ENCODE measurements around the gene ARHGAP12.

DNA sequence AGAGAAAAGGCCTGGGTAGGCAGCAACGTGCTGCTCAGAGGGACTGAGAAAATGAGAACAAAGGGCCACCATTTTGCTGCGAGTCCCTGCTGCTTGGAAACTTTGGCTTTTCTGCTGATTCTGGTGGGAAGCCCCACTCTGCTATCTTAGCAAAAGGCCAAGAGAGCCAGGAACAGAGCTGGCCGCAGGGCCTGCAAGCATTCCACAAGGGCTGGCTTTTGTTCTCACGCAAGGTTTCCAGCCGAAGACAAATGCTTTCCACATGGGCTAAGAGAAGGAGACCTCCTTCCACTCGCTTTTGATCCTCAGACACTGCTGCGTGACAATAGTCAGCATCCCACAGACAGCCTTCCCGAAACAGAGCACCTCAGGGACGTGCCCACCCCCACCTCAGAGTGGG, 163.1 kb downstream of the ARHGAP12 start:
- TF ChIP-seq, protein P1, sequence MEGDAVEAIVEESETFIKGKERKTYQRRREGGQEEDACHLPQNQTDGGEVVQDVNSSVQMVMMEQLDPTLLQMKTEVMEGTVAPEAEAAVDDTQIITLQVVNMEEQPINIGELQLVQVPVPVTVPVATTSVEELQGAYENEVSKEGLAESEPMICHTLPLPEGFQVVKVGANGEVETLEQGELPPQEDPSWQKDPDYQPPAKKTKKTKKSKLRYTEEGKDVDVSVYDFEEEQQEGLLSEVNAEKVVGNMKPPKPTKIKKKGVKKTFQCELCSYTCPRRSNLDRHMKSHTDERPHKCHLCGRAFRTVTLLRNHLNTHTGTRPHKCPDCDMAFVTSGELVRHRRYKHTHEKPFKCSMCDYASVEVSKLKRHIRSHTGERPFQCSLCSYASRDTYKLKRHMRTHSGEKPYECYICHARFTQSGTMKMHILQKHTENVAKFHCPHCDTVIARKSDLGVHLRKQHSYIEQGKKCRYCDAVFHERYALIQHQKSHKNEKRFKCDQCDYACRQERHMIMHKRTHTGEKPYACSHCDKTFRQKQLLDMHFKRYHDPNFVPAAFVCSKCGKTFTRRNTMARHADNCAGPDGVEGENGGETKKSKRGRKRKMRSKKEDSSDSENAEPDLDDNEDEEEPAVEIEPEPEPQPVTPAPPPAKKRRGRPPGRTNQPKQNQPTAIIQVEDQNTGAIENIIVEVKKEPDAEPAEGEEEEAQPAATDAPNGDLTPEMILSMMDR (IDR thresholded peaks at IDR 0.05) = no peak
- no peak for TF ChIP-seq POLR2AphosphoS5 (IDR thresholded peaks at IDR 0.05)

Data from prostate gland (tissue), 2 donors.